ENCODE results near the gene B3GLCT.
"Not testable (repeated sequence)": the region's sequence is repeated elsewhere in the genome, so short reads cannot be mapped to it uniquely, and the experiment has no call there.

The B3GLCT gene

DNA sequence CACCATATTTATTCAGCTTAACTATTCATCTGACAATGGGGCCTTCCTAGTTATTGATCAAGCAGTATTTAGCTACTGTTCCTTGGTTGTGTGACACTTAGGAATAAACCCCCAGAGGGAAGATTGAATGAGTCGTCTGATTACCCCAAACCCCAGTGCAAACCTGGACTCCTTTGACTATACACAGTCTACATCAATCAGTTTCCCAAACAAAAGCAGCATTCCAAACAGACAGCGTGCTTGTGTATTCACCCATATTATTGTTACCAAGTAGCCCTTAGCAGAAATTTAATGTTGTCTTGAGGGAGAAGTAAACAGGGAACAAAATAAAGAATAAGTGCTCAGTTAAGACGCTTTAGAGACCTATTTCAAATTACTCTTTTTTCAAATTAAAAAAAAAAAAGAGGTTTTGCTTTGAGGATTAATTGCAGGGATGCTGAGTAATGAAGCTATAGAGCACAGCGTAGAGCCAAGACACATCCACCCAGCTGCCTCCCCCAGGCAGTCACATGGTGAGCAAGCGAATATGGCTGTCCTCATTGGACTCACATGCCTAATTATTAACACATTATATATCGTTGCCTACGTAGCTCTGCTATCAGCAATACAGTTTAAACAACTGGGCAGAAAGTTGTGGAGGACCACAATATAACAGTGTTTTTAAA lies 14.7 kb upstream of the B3GLCT start:
- DNase-seq, result no peak

DNA sequence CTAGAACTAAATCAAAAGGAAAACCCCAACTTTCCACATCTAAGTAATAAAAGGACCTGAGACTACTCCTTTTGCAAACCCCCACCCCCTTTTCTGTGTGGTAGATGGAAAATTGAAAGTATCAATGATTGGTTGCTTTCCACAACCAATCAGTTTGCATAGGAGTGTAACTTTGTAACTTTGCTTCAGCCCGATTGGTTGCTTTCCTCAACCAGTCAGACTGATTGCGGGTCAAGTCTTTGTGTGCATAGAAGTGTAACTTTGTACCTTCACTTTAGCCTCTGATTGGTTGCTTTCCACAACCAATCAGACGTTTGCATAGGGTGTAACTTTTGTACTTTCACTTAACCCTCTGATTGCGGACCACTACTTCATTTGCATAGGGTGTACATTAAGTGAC lies 8.0 kb upstream of the B3GLCT start:
- no peak for DNase-seq

DNA sequence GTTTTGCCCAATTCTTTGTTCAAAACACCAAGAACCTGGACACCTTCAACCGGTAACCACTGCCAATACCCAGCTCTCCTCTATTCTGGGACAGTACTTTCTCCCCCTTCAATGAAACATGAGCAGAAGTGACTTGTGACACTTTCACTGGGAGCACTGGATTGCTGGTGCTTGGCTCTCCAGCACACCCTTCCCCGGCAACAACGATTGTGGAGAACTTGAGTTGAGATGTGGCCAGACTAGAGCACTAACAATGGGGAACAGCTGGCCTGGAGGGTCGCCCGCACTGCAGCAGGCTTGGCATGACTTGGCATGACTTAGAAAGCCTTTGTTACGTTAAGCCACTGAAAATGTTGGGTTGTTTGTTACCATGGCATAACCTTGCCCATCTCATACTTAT lies 7.5 kb upstream of the B3GLCT start:
- DNase-seq, result no peak

DNA sequence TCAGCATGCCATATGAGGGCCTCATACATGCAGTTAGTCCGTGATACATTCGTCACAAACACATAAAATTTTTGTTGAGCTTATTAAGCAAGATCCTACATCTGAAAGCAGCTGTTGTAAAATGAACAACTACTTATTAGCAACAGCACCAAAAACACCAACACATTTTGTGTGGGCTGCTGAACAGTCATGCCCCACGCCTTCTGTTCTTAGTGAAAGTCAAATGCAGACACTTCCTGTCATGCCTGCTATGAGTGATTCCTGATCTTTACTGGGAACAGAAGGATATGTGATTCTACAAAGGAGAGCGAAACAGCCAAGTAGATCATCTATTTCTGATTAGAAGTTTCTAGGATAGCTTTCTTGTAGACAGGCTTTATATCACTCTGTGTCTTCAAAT lies 4.2 kb upstream of the B3GLCT start:
- DNase-seq, result no peak

DNA sequence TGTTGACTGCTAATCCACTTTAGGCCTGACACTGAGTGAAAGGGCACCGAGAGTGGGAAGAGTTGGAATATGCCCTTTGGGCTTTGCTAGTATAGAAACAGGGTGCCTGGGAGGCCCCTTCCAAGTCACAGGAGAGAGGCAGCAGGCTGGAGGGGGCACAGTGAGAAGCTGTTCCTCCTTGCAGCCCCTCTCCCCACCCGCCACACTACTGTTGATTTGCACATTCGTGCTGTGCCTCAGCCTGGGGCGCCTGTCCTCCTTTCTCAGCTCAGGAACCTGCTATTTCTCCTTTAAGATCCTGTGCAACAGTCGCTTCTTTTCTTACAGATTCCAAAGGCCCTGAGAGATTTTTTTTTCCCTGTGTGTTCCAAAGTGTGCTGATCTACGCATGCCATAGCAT lies 2.8 kb upstream of the B3GLCT start:
- no peak for DNase-seq

DNA sequence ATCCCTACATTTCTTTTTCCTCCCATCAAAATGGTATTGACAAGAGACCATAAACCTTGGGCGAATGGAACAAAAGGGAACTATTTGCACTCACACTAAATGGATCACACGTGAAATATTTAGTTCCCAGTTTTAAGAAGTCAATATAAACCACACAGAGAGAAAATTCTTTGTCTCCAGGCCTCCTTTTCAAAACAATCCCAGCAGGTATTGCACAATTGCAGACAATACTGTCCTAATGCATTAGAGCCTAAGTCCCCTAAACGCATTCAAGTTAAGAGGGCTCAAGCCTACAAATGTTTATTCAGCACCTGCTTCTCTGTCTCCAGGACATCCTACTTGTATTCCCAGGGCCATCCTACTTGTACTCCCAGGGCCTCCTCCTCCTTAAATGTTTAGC lies 1.3 kb upstream of the B3GLCT start:
- DNase-seq, result no peak

DNA sequence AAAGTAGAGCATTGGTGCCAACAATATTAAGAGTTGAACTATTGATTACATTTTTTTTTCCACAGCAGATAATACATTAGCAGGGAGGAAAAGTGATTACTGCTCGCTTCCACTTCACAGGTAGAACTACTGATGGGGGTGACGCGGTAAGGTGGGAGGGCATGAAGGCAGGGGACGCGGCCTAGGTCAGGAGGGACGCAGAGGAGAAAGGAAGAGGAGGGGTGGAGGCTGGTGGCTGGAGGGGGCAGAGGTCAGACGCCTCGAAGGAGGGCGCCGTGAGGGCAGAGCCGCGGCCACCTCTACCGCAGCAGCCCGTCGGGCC lies 287 bp upstream of the B3GLCT start:
- no peak for DNase-seq

DNA sequence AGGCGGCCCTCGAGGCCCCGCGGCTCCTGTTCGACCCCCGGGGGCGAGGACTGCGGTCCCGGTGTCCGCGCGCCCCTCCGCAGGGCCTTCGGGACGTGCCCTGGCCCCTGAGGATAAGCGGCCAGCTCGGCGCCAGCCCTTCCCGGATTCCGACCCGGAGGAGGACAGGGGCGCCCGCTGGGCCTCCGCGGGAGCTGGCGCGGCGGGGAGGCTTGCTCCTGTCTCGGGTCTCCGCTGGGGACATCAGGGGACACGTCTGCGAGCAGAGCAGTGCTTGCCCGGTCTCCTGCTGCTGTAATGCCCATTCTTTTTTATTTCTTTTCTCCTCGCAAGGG lies 829 bp downstream of the B3GLCT start:
- DNase-seq, result peak; percentile 63

DNA sequence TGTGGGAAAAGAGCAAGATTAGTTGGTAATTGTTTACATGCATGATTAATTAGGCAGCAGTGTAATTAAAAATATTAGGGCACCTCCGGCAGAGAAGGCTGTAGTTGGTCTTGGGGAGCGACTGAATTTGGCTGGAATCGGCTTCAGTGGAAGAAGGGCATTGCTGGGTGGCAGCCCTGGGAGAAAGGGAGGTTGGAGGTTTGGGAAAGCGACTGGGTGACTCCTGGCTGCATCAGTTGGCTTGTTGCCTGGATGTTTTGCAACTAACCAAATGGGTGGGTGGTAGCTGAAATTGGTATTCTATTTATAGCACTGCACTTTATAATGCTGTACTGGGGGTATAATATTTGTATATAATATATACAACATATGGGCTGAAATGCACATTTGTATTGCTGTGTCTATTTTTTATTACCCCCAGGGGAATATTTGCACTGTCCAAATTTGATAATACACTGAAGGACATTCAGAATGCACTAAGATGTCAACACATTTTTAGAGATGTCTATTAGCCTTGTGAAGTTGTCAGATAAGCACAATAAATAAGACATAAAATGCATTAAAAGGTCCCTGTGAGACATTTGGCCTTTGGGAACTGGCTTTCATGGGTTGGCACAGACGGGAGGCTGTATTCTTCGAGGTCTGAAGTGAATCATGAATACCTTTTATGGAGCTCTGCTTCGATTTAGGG lies 1.7 kb downstream of the B3GLCT start:
- peak; percentile 45 for DNase-seq

DNA sequence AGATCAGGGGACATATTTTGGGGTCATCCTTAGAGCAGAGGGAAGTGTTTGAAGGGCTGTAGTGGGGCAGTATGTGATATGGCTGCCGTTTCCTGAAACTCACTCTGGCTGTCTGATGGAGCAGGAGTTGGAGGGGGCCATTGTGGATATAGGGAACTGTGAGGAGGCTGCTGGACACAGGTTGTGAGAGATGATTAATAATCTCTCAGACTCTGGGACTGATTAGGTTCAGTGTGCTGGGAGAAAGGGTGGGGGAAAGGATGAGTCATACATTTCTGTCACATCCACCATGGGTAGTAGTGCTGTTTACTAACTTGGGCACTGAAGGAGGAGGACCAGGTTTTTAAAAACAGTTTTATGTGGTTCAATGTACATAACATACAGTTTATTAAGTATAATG lies 4.8 kb downstream of the B3GLCT start:
- DNase-seq, result peak; percentile 88

DNA sequence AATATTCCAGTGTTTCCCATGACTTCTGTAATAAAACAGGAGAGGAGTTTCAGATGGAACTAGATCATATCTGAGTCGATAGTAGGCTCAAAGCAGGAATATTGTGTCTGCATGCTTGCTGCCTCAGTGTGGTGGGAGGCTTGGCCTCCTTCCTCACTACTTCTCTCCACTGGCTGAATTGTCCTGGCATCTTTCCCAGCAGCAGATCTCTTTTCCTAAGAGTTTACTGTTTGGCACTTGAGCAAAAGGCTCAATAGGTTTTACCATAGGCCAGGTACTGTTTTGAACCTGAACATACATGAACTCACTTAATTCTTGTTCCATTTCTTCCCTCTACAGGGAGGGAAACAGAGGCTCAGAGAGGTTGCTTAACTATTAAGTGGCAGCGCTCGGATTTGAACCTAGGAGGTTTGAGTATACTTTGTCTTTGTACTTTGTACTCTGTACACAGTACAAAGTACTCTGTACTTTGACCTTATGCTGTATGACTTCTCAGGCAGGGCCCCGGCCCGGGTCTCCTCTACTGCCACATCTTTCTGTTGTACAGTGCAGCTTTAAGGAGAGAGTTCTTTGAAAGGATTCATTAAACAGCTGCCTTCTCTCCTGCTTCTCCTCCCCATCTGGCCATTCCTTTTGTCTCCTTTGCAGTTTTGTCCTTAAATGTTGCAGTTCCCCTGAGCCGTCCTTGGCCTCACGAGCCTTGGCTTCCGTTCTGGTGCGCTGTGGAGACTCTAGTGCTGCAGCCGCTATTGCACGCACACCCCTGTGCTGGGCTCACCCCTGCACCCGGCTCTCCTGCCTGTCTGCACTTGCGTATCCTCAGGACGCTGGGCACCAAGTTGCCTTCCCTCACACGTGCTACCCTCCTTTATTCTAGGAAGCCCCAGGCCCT lies 8.1 kb downstream of the B3GLCT start:
- no peak for DNase-seq

DNA sequence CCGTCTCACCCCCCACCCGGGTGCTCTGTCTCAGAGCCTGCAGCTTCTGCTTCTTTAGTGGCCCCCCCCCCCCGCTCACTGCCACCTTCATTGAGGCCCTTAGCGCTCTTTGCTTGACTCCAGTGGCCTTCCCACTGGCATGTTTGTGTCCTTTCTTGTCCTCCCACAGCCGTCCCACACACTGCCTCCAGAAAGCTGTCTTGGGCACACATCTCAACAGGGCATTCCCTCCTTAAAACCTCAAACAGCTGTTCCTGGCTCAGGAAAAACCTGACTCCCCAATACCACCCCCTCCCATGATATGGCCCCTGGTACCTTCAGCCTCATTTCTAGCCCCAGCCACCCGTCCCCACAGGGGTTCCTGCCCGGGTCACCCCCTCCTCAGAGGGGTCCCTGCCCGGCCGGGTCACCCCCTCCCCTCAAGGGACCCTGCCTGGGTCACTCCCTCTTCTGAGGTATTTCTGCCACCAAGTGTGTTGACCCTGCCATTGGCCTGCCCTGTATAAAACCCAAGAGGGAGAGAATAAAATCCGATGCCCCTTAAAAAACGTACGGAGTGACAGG lies 8.9 kb downstream of the B3GLCT start:
- DNase-seq, result no peak

DNA sequence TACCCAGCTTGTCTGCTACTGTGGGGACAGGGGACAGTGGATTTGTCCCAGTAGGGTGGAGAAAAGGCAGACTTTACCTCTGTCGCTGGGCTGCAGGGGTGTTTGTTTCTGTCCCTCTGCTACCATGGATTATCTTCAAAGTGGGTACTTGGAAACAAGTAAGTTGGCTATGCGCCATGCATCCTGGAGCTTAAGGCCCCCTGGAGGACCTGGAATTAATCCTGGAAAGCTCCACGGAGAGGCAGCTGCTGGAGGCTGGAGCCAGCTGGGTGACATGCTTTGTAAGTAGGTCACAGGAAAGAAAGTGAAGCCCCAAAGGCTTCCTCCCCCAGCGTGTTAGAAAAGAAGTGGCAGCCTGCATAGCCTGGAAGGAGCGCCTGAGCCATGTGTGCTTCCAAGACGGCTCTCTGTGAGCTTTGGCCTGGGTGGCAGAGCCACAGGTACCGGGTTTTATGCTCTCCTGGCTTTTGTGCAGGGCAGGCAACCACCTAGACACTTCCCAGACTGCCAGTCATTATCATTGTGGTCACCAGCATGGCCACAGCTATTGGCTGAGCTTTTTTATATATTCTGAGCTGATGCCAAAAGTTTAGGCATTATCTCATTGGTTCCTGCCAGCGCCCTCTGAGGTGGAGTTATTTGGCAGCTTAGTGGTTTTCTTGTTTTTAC lies 9.5 kb downstream of the B3GLCT start:
- peak; percentile 94 for DNase-seq

DNA sequence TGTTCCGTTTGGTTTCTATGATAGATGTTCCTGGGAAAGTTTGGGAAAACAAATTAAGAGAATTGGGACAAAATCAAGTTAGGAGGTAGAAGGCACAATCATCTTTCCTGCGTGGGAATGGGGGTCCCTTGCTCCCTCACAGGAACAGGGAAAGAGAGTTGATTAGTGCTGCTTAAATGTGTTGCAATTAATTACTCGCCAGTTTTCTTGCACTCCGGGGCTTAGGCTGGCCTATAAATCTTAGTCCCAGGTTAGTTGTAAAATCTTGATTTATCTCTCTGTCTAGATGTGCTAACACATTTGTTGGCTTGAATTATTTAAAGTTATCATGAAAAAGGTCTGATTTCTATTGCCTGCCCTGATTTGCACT lies 10.1 kb downstream of the B3GLCT start:
- peak; percentile 23 for DNase-seq

DNA sequence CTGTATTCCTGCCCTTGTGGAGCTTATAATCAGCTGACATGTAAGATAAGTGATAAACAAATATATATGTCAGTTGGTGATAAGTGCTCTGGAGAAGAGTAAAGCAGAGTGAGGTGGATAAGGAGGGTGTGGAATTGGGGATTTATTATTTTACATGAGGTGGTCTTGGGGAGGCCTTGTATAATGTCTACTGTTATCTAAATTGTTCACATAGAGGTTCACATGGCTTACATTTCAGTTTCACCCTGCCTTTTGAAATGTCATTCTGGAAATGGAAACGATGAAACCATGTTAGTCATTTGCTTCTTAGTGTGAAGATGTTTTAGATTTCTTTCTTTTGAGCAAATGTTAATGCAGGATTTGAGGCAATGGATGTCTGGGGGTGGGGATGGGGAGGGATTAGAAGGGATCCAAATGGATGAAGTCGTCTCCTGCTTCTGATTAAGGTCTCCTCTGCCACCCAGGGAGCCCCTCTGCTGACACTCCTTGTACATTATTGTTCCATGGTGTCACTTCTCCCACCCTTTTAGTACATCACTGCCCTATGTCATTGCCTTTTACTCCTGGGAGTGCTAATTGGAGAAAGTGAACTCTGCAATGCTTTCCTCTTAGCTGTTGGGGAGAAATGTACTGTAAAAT lies 14.0 kb downstream of the B3GLCT start:
- DNase-seq, result peak; percentile 42

DNA sequence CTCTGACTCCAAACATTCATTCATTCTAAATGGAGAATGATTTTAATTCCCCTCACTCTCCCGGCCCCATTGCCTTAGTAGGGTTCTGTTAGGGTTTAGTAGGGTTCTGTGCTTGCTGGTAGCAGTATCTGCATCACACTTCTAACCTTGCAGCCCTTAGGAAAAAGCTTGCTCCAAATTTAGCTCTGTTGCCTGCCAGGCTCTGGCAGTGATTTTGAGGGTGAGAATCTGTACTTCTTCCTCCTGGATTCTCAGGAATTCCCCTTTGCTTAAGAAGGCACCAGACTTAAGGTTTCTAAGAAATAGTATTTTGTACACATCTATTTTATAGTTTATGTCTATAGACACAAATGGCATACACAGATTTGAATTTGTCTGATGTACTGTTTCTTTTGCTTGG lies 14.7 kb downstream of the B3GLCT start:
- no peak for DNase-seq

DNA sequence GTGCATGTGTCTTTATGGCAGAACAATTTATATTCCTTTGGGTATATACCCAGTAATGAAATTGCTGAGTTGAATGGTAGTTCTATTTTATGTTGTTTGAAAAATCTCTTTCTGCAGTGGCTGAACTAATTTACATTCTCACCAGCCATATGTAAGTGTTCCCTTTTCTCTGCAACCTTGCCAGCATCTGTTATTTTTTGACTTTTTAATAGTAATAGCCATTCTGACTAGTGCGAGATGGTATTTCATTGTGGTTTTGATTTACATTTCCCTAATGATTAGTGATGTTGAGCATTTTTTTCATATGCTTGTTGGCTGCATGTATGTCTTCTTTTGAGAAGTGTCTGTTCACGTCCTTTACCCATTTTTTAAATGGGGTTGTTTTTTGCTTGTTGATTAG lies 17.1 kb downstream of the B3GLCT start:
- not testable (repeated sequence) for DNase-seq

DNA sequence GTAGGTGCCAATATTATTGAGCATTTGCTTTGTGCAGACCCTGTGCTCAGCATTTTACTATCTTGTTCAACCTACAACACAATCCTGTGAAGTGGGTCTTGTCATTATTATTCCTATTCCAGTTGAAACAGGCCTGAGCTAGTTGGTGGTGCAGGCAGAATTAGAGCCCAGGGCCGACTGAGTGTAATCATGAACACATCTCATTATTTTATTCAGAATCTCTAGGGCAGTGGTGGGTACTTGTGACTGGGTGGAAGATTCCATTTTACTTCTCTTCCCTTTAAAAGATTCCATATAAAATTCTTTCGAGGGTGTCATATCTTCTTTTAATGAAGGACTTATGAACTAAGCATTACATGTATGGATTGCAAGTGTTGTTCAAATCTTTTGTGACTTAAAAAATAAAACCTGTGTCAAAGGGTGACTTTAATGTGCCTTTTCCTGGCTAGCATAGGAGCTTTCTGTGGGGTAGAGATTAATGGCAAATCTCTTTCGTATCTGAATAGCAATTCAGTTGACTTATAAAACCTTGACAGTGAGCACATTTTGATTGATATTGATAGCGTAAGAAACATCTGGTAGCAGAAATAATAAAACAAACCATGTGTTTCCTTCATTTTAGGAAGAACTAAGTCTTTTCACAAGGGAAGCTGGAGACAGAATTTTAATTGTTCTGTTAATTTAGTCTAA lies 20.3 kb downstream of the B3GLCT start:
- no peak for DNase-seq

DNA sequence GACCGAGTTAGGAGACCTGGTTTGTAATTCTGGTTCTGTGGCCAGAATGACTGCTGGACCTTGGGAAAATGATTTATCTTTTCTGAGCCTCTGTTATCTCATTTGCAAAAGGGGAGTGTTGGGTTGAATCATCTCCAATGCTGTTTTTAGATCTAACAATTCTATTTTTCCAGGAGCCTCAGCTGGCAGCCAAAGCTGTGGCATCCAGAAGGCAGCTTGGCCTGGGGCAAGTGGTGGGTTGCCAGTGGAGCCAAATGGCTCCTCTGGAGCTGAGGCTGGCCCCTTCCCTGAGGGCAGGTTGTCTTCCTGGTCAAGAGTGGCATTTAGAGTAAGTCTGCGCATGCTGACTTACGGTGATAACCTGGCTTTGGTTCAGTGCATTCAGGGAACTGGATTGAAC lies 21.3 kb downstream of the B3GLCT start:
- DNase-seq, result no peak

DNA sequence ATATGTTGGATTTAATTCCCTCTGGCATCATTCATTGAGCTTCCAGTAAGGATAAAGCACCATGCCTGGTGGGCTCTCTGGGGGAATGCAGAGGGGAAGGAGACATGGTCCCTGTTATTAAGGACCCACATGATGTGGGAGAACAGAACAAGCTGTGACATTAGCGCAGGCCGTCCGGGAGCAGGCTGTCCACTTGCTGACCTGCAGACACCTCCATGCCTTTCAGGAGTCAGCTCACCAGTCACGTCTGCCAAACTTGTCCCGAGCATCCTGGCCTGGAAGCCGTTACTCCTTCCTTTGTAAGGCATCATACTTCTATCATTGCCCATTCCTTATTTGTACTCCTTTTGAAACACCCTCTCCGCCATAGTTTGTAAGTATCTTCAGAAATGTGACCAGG lies 23.4 kb downstream of the B3GLCT start:
- DNase-seq, result no peak

DNA sequence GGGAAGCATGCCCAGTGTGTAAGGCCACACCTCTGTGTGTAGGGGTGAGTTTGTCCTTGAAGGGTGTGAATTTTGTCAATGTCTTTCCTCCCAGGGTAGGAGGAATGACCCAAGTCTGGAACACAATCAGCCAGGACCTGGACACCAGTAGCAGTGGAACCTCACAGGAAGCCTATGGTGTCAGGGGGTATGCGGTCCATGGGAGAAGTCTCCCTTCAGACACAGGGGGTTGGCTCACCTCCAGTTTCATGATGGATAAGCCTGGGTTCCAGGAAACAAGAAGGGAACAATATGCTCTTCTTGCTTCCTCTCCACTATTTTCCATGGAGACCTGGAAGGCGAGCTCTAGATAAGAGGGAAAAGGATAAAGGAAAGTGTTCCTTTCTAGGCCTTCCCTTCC lies 23.9 kb downstream of the B3GLCT start:
- no peak for DNase-seq

DNA sequence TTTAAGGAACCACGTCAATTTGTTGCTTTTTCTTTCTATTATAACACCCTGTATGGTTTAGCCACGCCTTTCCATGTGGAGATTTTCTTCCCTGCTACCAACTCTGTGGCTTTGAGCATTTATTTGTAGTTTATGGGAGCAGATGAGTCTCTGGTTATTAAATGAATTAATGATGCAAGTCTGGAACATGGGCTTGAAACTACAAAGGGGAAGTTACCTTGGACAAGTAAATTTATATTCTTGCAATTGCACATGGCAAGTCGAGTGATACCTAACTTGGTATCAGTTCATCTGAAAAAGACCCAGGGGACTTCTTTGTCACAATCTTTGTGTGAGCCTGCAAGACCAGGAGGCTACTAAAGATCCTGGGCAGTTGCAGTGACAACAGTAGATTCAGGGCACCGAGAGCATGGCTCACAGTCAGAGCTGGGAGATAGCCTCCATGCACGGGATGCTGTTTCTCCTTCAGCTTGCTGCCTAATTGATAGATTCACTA lies 24.4 kb downstream of the B3GLCT start:
- DNase-seq, result no peak

All from hematopoietic multipotent progenitor cell treated with erythropoietin and hydrocortisone succinate and interleukin-3 and kit ligand, for 6 days (in vitro differentiated cells).